ENCODE measurements around the gene NOL3. TPM values are rescaled to one million over a fixed set of nuclear protein-coding genes. Genes with fewer than 3 reads are reported as not detected.

NOL3 gene
- total RNA-seq, 1 donor from 2014 or later = 2.6 TPM

DNA sequence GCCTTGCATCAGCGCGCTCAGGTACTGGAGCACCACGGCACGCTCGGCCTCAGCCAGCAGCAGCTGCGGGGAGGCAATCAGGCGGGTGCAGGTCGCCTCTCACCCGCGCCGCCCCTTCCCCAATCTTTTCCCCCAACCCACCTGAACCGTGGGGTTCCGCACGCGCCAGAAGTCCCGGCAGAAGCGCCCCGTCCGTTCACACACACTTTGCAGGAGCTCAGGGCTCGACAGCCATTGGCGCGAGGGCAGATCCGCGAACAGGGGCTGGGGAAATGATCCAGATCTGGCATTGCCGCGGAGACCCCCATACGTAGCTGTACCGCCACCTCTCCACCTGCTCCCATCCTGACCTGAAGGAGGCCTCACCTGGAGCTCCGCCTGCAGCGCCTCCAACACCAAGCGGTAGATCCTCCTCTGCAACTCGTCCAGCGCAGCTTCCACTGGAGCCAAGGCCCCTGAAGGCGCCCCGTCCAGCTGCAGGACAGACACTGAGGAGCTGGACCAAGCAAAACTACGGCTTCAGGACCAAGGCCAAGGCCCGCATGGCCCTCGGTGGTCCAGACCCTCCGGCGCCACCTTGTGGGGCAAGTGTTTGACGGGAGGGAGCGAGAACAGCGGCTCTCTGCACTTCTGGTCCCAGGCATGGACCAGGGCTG is 14.8 kb downstream of the NOL3 start:
- H3K9me3 Mint-ChIP-seq (ENCODE audit: unreplicated experiment) = no peaks in the 10 kb centered on the region
- peaks cover 6% of the 10 kb centered on the region for H3K36me3 Mint-ChIP-seq (ENCODE audit: low read depth, unreplicated experiment)

GRCh38 chr16:67185651-67186134 is 15.4 kb downstream of the NOL3 start:
- peaks cover 32% of the 10 kb centered on the region for H3K4me1 Mint-ChIP-seq (ENCODE audit: unreplicated experiment)
- no peak overlapping the region for H3K27ac Mint-ChIP-seq (ENCODE audit: unreplicated experiment)
- H3K4me3 Mint-ChIP-seq (ENCODE audit: unreplicated experiment) = peak overlapping the region; percentile 88
- H3K27me3 Mint-ChIP-seq (ENCODE audit: unreplicated experiment) = peaks cover 6% of the 10 kb centered on the region
- no peak for DNase-seq (ENCODE audit: low spot score)
- no peaks in the 10 kb centered on the region for H3K9me3 Mint-ChIP-seq (ENCODE audit: unreplicated experiment)
- TF ChIP-seq CTCF (IDR thresholded peaks at IDR 0.05; ENCODE audit: unreplicated experiment) = no peak
- H3K36me3 Mint-ChIP-seq (ENCODE audit: low read depth, unreplicated experiment) = peaks cover 6% of the 10 kb centered on the region

More for the DNA sequence above, 14.8 kb downstream of the NOL3 start:
- H3K4me3 Mint-ChIP-seq (ENCODE audit: unreplicated experiment) = peak overlapping the region; percentile 88
- peaks cover 27% of the 10 kb centered on the region for H3K4me1 Mint-ChIP-seq (ENCODE audit: unreplicated experiment)
- H3K27me3 Mint-ChIP-seq (ENCODE audit: unreplicated experiment) = peaks cover 6% of the 10 kb centered on the region
- H3K27ac Mint-ChIP-seq (ENCODE audit: unreplicated experiment) = peak overlapping the region; percentile 80
- TF ChIP-seq CTCF (IDR thresholded peaks at IDR 0.05; ENCODE audit: unreplicated experiment) = peak; percentile 68
- DNase-seq (ENCODE audit: low spot score) = peak; percentile 99

DNA sequence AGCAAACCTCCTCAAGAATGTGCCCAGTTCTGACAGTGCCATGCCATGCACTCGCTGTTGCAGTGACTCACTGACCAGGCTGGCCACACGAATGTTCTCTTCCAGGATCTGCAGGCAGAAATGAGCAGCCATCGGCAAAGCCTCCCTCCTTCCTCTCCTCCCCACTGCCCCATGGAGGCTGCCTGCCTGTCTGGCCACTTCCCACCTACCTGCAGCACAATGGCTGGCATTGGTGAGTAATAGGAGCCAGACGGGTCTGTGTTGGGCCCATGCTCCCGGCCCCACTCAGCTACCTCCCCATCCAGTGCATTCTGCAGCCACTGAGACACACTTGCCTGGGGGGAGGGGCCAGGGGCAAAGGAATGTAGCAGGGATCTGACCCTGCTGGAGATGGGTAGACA is 16.2 kb downstream of the NOL3 start:
- Mint-ChIP-seq H3K4me3 (ENCODE audit: unreplicated experiment) (peak overlapping the region; percentile 37), H3K36me3 (ENCODE audit: low read depth, unreplicated experiment) (peaks cover 6% of the 10 kb centered on the region), H3K27ac (ENCODE audit: unreplicated experiment) (no peak overlapping the region), H3K4me1 (ENCODE audit: unreplicated experiment) (peaks cover 39% of the 10 kb centered on the region), H3K27me3 (ENCODE audit: unreplicated experiment) (peaks cover 10% of the 10 kb centered on the region), H3K9me3 (ENCODE audit: unreplicated experiment) (no peaks in the 10 kb centered on the region)
- DNase-seq (ENCODE audit: low spot score) = no peak
- no peak for TF ChIP-seq CTCF (IDR thresholded peaks at IDR 0.05; ENCODE audit: unreplicated experiment)

DNA sequence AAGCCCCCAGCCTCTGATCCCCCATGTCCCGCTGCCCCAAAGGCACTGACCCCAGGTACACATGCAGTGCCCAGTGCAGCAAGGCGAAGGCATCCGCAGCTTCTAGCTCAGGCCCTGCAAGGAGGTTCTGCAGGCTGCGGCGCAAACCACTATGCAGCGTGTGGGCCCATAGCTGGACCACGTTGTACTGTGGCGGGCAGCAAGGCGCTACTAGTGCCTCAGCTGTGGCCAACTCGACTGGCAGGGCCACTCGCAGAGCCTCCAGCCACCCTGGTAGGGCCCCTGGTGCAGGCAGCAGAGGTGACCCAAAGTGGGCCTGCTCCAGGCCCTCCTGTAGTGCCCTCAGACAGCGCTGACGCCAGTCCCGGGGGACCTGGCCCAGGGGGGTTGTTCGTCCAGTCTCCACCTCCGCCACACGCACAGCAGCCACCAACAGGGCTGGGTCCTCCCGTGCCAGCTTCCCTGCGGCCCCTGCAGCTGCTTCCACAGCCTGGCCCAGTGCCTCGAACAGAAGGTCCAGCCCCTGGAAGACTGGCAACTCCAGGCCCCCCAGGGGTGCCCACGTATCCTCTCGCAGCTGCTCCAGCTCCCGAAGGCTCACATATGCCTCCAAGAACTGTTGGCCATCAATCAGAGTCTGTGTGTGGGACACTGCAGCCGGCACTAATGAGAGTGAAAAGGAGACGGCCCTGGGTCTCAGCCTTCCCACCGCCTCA is 17.0 kb downstream of the NOL3 start:
- H3K36me3 Mint-ChIP-seq (ENCODE audit: low read depth, unreplicated experiment) = peaks cover 6% of the 10 kb centered on the region
- no peak for DNase-seq (ENCODE audit: low spot score)
- peaks cover 12% of the 10 kb centered on the region for H3K27me3 Mint-ChIP-seq (ENCODE audit: unreplicated experiment)
- no peak overlapping the region for H3K4me3 Mint-ChIP-seq (ENCODE audit: unreplicated experiment)
- H3K27ac Mint-ChIP-seq (ENCODE audit: unreplicated experiment) = no peak overlapping the region
- H3K4me1 Mint-ChIP-seq (ENCODE audit: unreplicated experiment) = peaks cover 42% of the 10 kb centered on the region
- no peak for TF ChIP-seq CTCF (IDR thresholded peaks at IDR 0.05; ENCODE audit: unreplicated experiment)
- no peaks in the 10 kb centered on the region for H3K9me3 Mint-ChIP-seq (ENCODE audit: unreplicated experiment)

- peak overlapping the region; percentile 71 for H3K4me3 Mint-ChIP-seq (ENCODE audit: unreplicated experiment)
- peaks cover 15% of the 10 kb centered on the region for H3K27me3 Mint-ChIP-seq (ENCODE audit: unreplicated experiment)
- no peak for TF ChIP-seq CTCF (IDR thresholded peaks at IDR 0.05; ENCODE audit: unreplicated experiment)
- peaks cover 12% of the 10 kb centered on the region for H3K36me3 Mint-ChIP-seq (ENCODE audit: low read depth, unreplicated experiment)
- H3K27ac Mint-ChIP-seq (ENCODE audit: unreplicated experiment) = no peak overlapping the region
- peaks cover 49% of the 10 kb centered on the region for H3K4me1 Mint-ChIP-seq (ENCODE audit: unreplicated experiment)
- no peaks in the 10 kb centered on the region for H3K9me3 Mint-ChIP-seq (ENCODE audit: unreplicated experiment)
- no peak for DNase-seq (ENCODE audit: low spot score)
Observed at GRCh38 chr16:67188323-67188722, 18.0 kb downstream of the NOL3 start.
